ENCODE data around the gene CAMK2A.

DNA sequence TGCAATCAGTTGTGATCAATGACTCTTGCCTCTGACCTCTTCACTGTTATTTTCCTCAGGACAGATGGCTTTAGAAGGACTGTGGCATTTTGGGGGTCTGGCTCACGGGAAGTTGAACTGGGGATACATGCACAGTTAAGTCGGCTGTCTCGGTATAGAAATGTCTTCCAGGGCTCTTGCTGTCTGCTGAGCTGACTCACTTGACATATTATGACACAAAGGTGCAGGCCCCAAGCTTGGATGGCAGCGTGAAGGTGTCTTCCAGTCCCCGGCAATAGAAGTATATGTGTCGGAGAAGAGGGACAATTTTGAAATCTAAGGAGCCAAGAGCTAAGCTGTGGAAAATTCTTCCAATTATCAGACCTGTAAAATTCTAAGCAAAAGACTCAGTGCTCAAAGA is 22.9 kb upstream of the CAMK2A start:
- TF ChIP-seq, protein P1, sequence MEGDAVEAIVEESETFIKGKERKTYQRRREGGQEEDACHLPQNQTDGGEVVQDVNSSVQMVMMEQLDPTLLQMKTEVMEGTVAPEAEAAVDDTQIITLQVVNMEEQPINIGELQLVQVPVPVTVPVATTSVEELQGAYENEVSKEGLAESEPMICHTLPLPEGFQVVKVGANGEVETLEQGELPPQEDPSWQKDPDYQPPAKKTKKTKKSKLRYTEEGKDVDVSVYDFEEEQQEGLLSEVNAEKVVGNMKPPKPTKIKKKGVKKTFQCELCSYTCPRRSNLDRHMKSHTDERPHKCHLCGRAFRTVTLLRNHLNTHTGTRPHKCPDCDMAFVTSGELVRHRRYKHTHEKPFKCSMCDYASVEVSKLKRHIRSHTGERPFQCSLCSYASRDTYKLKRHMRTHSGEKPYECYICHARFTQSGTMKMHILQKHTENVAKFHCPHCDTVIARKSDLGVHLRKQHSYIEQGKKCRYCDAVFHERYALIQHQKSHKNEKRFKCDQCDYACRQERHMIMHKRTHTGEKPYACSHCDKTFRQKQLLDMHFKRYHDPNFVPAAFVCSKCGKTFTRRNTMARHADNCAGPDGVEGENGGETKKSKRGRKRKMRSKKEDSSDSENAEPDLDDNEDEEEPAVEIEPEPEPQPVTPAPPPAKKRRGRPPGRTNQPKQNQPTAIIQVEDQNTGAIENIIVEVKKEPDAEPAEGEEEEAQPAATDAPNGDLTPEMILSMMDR (optimal IDR thresholded peaks at IDR 0.05 in 1 of 3, IDR thresholded peaks at IDR 0.05 in 1 of 3, conservative IDR thresholded peaks at IDR 0.05 in 1 of 3; ENCODE audit: extremely low read depth in 1 of 3, insufficient read depth in 2 of 3, low read length in 3 of 3) = no peak
- TF ChIP-seq EZH2 (IDR thresholded peaks at IDR 0.05; ENCODE audit: low read length) = no peak
